HG03159 (cell line): ENCODE results near the gene CEL.

Source experiments
- ATAC-seq: cut with Tn5 transposase; IDR thresholded peaks from one replicate; pipeline ENCODE4 v1.9.1; 2021; ENCODE audit warnings: mild to moderate bottlenecking, moderate library complexity; ENCODE audit not compliant: unreplicated experiment

CEL gene

DNA sequence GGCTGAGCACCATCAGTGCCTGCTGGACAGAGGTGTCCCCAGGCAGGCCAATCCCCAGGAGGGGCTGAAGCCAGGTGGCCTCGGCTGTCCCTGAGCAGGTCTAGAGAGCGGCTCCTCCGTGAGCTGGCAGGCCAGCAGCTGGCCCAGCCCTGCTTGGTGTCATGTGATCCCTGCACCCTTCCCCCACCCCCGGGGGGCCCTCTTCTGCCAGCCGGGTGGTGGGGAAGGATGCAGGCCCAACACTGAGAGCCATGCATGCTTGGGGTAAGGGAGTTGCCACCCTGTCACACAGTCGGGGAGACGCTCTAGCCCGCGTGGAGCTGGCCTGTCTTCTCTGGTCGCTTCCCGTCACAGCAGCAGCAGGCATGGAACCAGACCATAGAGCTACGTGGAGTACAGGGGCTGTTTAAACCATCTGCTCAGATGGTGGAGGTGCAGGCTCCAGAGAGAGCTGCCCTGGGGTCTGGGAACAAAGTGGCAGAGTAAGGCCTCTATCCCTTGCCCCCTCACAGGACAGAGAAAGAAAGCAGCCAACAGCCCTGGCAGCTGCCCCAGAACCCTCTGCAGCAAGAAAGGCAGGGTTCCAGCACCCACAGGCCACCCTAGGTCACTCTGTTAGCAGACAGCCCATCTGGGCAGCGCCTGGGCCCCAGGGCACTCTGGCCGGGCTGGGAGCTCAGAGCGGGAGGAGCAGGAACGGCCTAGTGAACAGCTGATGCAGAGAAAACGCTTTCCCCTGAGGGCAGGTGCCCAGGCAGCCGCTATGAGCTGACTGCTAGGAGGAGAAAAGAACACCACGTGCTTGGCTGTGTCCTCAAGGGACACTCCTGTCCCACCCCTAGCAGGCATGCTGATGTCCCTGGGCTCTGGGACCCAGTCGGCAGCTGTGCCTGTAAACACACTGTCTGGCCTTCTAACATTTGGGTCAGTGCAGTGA is 52.4 kb downstream of the CEL start:
- no peak for ATAC-seq

- no peak for ATAC-seq
These were observed 53.3 kb downstream of the CEL start for GRCh38 chr9:133114886-133115603.

DNA sequence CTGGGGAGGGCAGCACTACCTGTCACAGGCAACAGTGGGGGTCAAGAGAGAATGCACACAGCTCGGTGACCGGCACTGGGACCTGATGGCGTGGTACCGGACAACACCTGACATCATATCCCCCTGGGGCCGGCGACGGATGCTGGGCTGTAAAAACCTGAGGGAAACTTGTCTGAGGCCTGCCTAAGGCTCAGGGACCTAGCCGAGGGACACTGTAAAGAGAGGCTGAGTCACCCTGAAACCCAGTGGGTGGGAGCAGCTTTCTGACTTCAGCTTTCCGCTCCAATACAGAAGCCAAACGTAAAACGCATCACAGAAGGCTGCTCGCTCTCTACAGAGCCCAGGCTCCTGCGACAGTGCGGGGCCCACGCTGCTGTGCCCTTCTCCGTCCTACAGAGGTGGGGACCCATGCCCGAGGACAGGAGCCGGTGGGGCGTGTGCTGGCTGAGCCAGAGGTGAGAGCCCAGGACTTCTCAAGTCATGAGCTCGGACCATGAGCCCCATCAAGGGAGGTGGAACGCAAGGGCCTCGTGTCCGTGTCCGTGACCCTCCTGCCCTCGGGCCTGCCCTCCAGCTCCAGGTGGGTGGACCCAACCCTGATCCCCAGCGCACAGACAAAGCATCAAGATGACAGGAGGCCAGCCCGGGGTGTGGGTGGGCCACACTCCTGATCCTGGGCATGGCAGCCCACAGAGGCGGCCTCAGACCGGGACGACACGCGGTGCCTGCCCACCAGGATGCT is 54.0 kb downstream of the CEL start:
- peak; percentile 80 for ATAC-seq

DNA sequence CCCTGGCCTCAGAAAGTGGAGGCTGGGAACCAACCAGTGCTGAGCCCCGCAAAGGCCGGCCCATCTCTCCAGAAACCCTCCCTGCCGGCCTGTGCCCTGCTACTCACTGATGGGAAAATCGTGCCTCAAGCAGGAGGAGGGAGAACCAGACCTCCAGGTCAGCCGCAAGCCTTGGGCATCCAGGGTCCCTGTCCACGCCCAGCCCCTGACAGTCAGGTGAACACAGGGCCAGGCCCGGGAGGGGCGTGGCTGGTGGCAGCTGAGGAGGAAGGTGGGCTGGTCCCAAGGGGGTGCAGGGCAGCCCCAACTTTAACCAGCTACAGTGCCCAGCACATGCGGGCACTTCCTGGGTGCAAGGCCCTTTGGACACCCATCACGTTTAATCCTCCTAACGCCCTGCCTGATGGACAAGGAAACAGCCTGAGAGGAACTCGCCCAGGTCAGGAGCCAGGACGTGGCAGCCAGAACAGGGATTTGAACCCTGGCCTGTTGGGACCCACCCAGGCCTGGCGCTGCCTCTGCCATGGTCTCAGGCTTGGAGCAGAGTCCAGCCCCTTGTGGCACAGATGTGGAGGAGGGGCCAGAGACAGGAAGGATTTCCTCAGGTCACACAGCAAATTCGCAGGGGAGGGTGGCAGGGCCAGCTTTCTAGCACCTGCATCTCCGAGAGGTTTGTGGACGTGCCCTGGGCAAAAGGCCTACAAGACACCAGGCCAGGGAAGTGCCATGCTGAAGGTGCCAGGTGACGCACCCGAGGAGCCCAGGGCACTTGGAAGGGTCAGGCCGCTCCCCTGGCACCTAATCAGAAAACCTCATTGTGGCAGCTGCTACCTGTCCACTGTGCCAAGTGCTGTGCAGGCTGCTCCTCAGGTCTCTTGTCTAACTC is 54.8 kb downstream of the CEL start:
- ATAC-seq: no peak

DNA sequence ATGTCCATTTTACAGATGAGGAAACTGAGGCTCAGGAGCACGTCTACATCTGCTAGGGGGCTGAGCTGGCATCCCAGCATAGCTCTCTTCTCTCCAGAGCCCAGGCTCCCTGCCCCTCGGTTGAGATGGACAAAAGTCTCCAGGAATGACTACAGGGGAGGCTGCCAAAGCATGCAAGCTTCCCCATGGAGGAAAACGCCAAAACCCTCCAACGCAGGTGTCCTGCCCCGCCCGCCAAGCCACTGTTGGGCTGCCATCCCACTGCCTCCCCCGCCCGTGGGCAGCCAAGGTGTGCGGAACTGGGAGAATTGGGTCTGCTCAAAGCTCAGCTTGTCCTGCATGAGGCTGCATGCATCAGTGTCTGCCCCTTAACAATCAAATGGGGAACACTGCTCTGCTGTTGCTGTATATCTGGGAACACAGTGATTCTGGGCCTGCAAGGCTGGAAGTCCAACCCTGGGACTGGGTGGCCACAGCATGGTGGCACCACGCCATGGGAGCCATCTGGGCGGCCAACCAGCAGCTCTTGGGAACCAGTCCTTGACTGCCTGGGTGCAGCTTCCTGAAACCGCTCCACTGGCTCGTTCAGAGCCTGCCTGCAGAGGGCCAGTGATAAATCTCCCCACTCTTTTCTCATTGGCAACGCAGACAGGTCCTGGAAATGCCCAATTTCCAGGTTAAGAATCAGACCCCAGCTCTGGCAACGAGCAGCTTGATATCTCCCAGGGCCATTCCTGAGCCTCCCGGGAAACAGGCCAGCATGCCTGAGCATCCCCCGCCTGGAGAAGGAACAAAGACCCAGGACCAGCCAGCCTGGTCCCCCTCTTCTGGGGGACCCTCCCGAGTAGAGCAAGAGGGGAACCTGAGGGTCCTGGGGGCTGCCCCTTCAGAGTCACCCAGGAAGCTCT is 55.7 kb downstream of the CEL start:
- ATAC-seq: no peak

- no peak for ATAC-seq
These were observed 56.4 kb downstream of the CEL start for GRCh38 chr9:133118179-133118520.

DNA sequence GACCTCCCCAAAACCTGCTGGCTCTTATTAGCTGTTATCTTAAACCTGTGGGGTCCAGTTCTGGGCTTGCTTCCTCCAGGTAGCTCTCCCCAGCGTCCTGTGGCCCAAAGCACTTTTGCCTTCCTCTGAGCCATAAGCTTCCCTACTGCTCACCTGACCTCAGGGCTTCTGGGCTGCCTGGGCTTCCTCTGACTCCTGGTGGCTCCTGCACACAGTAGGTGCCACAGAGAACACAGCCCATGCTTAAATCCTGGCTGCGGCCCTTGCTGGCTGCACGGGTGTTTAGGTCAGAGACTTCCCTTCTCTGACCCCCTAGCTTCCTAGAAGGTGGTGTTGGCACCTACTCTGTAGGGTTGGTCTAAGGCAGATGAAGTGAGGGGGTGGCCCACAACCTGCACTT is 56.8 kb downstream of the CEL start:
- no peak for ATAC-seq

GRCh38 chr9:133119103-133119845 is 57.5 kb downstream of the CEL start:
- no peak for ATAC-seq

DNA sequence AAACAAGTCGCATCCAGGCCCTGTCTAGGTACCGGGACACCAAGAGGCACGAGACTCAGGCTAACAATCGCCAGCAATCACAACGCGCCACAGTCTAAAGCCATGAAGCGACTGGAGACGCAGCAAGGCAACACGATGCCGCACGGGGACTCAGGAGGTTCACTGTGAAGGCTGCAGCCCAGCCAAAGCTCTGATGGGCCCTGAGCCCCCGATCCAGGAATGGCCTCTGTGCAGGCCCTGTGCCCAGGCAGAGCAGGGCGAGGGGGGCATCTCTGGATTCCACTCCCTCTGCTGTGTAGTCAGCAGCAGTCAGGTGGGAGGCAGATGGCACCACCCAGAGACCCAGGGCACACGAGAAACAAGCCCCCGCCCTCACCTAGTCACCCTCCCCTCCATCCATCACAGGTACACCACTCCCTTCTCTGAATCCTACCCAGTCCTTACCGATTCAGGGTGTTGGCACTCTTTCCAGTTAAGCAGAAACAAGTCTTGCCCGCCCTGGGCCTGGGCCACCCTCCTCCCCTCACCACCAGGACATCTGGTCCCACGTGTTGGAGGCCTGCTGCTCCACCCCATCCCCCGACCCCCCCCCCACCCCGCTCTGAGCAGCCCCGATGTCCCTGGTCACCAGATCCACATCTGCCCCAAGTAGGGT is 58.2 kb downstream of the CEL start:
- ATAC-seq: no peak

- peak; percentile 15 for ATAC-seq
These were observed 58.9 kb downstream of the CEL start for GRCh38 chr9:133120501-133121197.
